Activated CD4-positive, alpha-beta T cell treated with anti-CD3 and anti-CD28 coated beads for 48 hours (primary cell): ENCODE results near the gene MAN1C1.
"Not testable (repeated sequence)": the region's sequence is repeated elsewhere in the genome, so short reads cannot be mapped to it uniquely, and the experiment has no call there.

Source experiments
- DNase-seq: peaks from one replicate; pipeline ENCODE4 v3.0.0-alpha.2; 2020

The MAN1C1 gene

GRCh38 chr1:25720624-25721023, 104.0 kb downstream of the MAN1C1 start:
- DNase-seq = no peak

GRCh38 chr1:25723250-25723880, 106.8 kb downstream of the MAN1C1 start:
- no peak for DNase-seq

- no peak for DNase-seq
These were observed 107.6 kb downstream of the MAN1C1 start for GRCh38 chr1:25724201-25724600.

- DNase-seq = no peak
These were observed 108.4 kb downstream of the MAN1C1 start for GRCh38 chr1:25724966-25725365.

- DNase-seq = no peak
These were observed 108.9 kb downstream of the MAN1C1 start for GRCh38 chr1:25725482-25725881.

GRCh38 chr1:25727088-25727487, 110.5 kb downstream of the MAN1C1 start:
- DNase-seq = no peak

- DNase-seq = no peak
These were observed 111.2 kb downstream of the MAN1C1 start for GRCh38 chr1:25727635-25728286.

- DNase-seq = no peak
These were observed 111.8 kb downstream of the MAN1C1 start for GRCh38 chr1:25728301-25728935.

GRCh38 chr1:25729045-25729444, 112.5 kb downstream of the MAN1C1 start:
- no peak for DNase-seq

- no peak for DNase-seq
These were observed 113.4 kb downstream of the MAN1C1 start for GRCh38 chr1:25729790-25730644.

GRCh38 chr1:25731148-25731547, 114.6 kb downstream of the MAN1C1 start:
- no peak for DNase-seq

- no peak for DNase-seq
These were observed 115.2 kb downstream of the MAN1C1 start for GRCh38 chr1:25731626-25732370.

- DNase-seq = no peak
These were observed 116.2 kb downstream of the MAN1C1 start for GRCh38 chr1:25732821-25733220.

GRCh38 chr1:25733271-25733670, 116.7 kb downstream of the MAN1C1 start:
- DNase-seq = no peak

- DNase-seq = not testable (repeated sequence)
These were observed 118.4 kb downstream of the MAN1C1 start for GRCh38 chr1:25734991-25735390.

- no peak for DNase-seq
These were observed 119.5 kb downstream of the MAN1C1 start for GRCh38 chr1:25735956-25736529.

GRCh38 chr1:25737130-25737529, 120.5 kb downstream of the MAN1C1 start:
- DNase-seq = no peak

GRCh38 chr1:25738499-25738898, 121.9 kb downstream of the MAN1C1 start:
- no peak for DNase-seq

GRCh38 chr1:25739341-25739740, 122.8 kb downstream of the MAN1C1 start:
- no peak for DNase-seq

- no peak for DNase-seq
These were observed 123.5 kb downstream of the MAN1C1 start for GRCh38 chr1:25740071-25740470.

GRCh38 chr1:25742316-25742715, 125.7 kb downstream of the MAN1C1 start:
- DNase-seq = no peak
